Umbilical cord (tissue), 2 donors: ENCODE results near the gene PHF13. TPM values are rescaled to one million over a fixed set of nuclear protein-coding genes. Genes with fewer than 3 reads are reported as not detected.

Source experiments
- DNase-seq: peaks from one replicate; pipeline ENCODE4 v3.0.0-alpha.2; 2015; ENCODE audit warnings: low spot score
- total RNA-seq: library from RNA; depleted of rRNA; stranded (reverse); fragments of >200 nt; gene quantifications from one replicate; pipeline ENCODE4 v1.2.3, GENCODE V29; 2014; ENCODE audit warnings: low replicate concordance; ENCODE audit not compliant: insufficient read depth

PHF13 gene
- total RNA-seq, 1 donor from 2014 or later, result 20.9 TPM

- DNase-seq, result no peak
These were observed 11.4 kb upstream of the PHF13 start for GRCh38 chr1:6601923-6602668.

- peak; percentile 90 for DNase-seq
These were observed 10.8 kb upstream of the PHF13 start, which contains the start of gene KLHL21 for GRCh38 chr1:6602669-6603237. Gene KLHL21, minus strand, starts transcription at chr1:6602869. Its CDS starts 52 bp downstream, at chr1:6602817.

- DNase-seq, result peak; percentile 87
These were observed 10.2 kb upstream of the PHF13 start for GRCh38 chr1:6603238-6603914.

GRCh38 chr1:6603915-6604558, 9.5 kb upstream of the PHF13 start:
- DNase-seq, result peak; percentile 85

GRCh38 chr1:6612641-6613360, 730 bp upstream of the PHF13 start:
- no peak for DNase-seq

GRCh38 chr1:6614019-6614928, 743 bp downstream of the PHF13 start:
- peak; percentile 73 for DNase-seq

- DNase-seq, result no peak
These were observed 1.6 kb downstream of the PHF13 start for GRCh38 chr1:6614929-6615785.

- no peak for DNase-seq
These were observed 5.5 kb downstream of the PHF13 start for GRCh38 chr1:6619045-6619444.

- no peak for DNase-seq
These were observed 8.2 kb downstream of the PHF13 start for GRCh38 chr1:6621429-6622391.

GRCh38 chr1:6622396-6623152, 9.0 kb downstream of the PHF13 start:
- no peak for DNase-seq

- DNase-seq, result no peak
These were observed 9.9 kb downstream of the PHF13 start for GRCh38 chr1:6623269-6623965.

GRCh38 chr1:6624710-6625583, 11.4 kb downstream of the PHF13 start, which contains the start of gene THAP3:
Gene THAP3, plus strand, starts transcription at chr1:6624868. Its CDS starts 351 bp downstream, at chr1:6625219.
- DNase-seq, result peak; percentile 87

GRCh38 chr1:6625584-6626149, 12.1 kb downstream of the PHF13 start:
- DNase-seq, result peak; percentile 43

GRCh38 chr1:6627031-6627430, 13.5 kb downstream of the PHF13 start:
- DNase-seq, result no peak

- DNase-seq, result no peak
These were observed 14.5 kb downstream of the PHF13 start for GRCh38 chr1:6627841-6628545.
